ENCODE measurements around the gene XPR1.

The XPR1 gene

GRCh38 chr1:180901076-180901990 lies 269.5 kb downstream of the XPR1 start:
- in situ Hi-C loops (cut with HindIII; ENCODE audit: low sequenced_read_pairs), result no loop called here
- TF ChIP-seq, protein P1, sequence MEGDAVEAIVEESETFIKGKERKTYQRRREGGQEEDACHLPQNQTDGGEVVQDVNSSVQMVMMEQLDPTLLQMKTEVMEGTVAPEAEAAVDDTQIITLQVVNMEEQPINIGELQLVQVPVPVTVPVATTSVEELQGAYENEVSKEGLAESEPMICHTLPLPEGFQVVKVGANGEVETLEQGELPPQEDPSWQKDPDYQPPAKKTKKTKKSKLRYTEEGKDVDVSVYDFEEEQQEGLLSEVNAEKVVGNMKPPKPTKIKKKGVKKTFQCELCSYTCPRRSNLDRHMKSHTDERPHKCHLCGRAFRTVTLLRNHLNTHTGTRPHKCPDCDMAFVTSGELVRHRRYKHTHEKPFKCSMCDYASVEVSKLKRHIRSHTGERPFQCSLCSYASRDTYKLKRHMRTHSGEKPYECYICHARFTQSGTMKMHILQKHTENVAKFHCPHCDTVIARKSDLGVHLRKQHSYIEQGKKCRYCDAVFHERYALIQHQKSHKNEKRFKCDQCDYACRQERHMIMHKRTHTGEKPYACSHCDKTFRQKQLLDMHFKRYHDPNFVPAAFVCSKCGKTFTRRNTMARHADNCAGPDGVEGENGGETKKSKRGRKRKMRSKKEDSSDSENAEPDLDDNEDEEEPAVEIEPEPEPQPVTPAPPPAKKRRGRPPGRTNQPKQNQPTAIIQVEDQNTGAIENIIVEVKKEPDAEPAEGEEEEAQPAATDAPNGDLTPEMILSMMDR (IDR thresholded peaks at IDR 0.05; ENCODE audit: low read depth, low read length), result no peak
- no peak overlapping the region for H3K4me3 ChIP-seq (ENCODE audit: low read depth, low read length)
- DNase-seq (ENCODE audit: low read depth, low spot score), result no peak

- in situ Hi-C loops (cut with HindIII; ENCODE audit: low sequenced_read_pairs), result no loop called here
- H3K4me3 ChIP-seq (ENCODE audit: low read depth, low read length), result no peak overlapping the region
- TF ChIP-seq, protein P1 (IDR thresholded peaks at IDR 0.05; ENCODE audit: low read depth, low read length), result no peak
- no peak for DNase-seq (ENCODE audit: low read depth, low spot score)
These were observed 270.7 kb downstream of the XPR1 start for GRCh38 chr1:180902541-180902940.

DNA sequence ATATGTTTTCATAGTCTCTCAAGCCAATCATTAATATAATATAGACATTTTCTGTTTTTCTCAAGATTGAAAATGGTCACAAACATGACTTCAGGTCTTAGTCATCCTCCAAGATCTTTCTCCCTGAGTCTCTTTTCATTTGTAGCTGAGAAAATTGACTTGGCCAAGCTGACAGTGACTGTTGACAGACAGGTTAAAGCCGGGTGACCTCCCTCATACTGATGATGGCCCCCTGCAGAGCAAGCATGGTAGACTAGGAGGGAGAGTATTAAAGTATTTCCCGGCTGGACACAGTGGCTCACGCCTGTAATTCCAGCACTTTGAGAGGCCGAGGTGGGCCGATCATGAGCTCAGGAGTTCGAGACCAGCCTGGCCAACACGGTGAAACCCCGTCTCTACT lies 274.1 kb downstream of the XPR1 start:
- TF ChIP-seq, protein P1 (IDR thresholded peaks at IDR 0.05; ENCODE audit: low read depth, low read length), result no peak
- in situ Hi-C loops (cut with HindIII; ENCODE audit: low sequenced_read_pairs), result no loop called here
- no peak overlapping the region for H3K4me3 ChIP-seq (ENCODE audit: low read depth, low read length)
- DNase-seq (ENCODE audit: low read depth, low spot score), result no peak

- TF ChIP-seq, protein P1 (IDR thresholded peaks at IDR 0.05; ENCODE audit: low read depth, low read length), result no peak
- no peak overlapping the region for H3K4me3 ChIP-seq (ENCODE audit: low read depth, low read length)
- in situ Hi-C loops (cut with HindIII; ENCODE audit: low sequenced_read_pairs), result no loop called here
- DNase-seq (ENCODE audit: low read depth, low spot score), result no peak
These were observed 274.7 kb downstream of the XPR1 start for GRCh38 chr1:180906511-180906910.

DNA sequence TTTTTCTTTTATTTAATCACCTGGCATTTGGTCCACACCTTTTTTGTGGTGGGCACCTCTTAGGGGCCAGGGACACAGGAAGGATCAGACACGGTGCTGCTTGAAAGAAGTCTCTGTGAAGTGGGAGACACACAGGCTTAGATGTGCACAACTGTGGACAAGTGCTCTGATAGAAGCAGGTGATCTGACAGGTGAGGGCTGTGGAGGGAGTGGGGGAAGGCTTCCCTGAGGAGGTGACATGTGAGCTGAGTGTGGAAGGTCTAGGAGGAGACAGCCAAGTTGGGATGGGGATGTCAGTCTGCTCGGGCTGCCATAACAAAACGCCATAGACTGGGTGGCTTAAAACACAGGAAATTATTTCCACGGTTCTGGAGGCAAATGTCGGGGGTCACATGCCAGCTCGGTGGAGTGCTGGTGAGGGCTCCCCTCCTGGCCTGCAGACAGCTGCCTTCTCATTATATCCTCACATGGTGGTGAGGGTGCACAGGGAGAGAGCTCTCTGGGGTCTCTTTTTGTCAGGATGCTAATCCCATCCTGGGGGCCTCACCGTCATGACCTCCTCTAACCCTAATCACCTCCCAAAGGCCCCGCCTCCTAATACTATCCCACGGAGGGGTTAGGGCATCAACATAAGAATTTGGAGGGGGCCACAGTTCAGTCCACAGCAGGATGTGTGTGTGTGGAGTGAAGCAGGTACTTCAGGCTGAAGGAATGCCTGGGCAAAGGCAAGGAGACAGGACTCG lies 275.7 kb downstream of the XPR1 start:
- H3K4me3 ChIP-seq (ENCODE audit: low read depth, low read length), result no peak overlapping the region
- in situ Hi-C loops (cut with HindIII; ENCODE audit: low sequenced_read_pairs), result no loop called here
- DNase-seq (ENCODE audit: low read depth, low spot score), result no peak
- TF ChIP-seq, protein P1 (IDR thresholded peaks at IDR 0.05; ENCODE audit: low read depth, low read length), result no peak

- DNase-seq (ENCODE audit: low read depth, low spot score), result no peak
- in situ Hi-C loops (cut with HindIII; ENCODE audit: low sequenced_read_pairs), result no loop called here
- H3K4me3 ChIP-seq (ENCODE audit: low read depth, low read length), result no peak overlapping the region
- TF ChIP-seq, protein P1 (IDR thresholded peaks at IDR 0.05; ENCODE audit: low read depth, low read length), result no peak
These were observed 276.4 kb downstream of the XPR1 start for GRCh38 chr1:180908074-180908765.
